ENCODE results near the gene GJB5. TPM values are rescaled to one million over a fixed set of nuclear protein-coding genes. Genes with fewer than 3 reads are reported as not detected.
"Not testable (repeated sequence)": the region's sequence is repeated elsewhere in the genome, so short reads cannot be mapped to it uniquely, and the experiment has no call there.

Gene GJB5
- total RNA-seq, 1 experiment from 2014 or later = not detected

- intact Hi-C loops (cut with micrococcal nuclease; ENCODE audit: unreplicated experiment) = no loop called here
- ChIA-PET CTCF (no interaction called here), POLR2A (no interaction called here)
- H3K9me3 Mint-ChIP-seq (ENCODE audit: unreplicated experiment) = no peaks in the 10 kb centered on the region
- TF ChIP-seq CTCF (IDR thresholded peaks at IDR 0.05; ENCODE audit: insufficient read depth in 1 of 2, low read depth in 1 of 2, low read length in 1 of 2, severe bottlenecking in 1 of 2, unreplicated experiment in 1 of 2) = no peak
- BruUV-seq (replicated peaks) = no TSS peak
- Histone ChIP-seq H3K27me3 (replicated peaks; ENCODE audit: control insufficient read depth, insufficient read depth, low read length) (no peaks in the 10 kb centered on the region), H3K4me3 (ENCODE audit: low read depth, low read length) (no peak overlapping the region), H3K36me3 (ENCODE audit: control insufficient read depth, insufficient read depth, low read length) (no peaks in the 10 kb centered on the region), H3K4me1 (no peaks in the 10 kb centered on the region), H3K9me3 (no peaks in the 10 kb centered on the region)
- H3K36me3 Mint-ChIP-seq (ENCODE audit: insufficient read depth, unreplicated experiment) = no peaks in the 10 kb centered on the region
- no peaks in the 10 kb centered on the region for H3K4me1 Mint-ChIP-seq (ENCODE audit: low read depth, unreplicated experiment)
- H3K4me3 Mint-ChIP-seq (ENCODE audit: unreplicated experiment) = no peak overlapping the region
- H3K27ac Mint-ChIP-seq (ENCODE audit: unreplicated experiment) = no peak overlapping the region
- no peak for DNase-seq
- H3K27me3 Mint-ChIP-seq (ENCODE audit: insufficient read depth, unreplicated experiment) = peaks cover 13% of the 10 kb centered on the region
Measured at GRCh38 chr1:34726861-34727260, 28.0 kb upstream of the GJB5 start.

GRCh38 chr1:34730485-34730884, 24.4 kb upstream of the GJB5 start:
- ChIA-PET CTCF (no interaction called here), POLR2A (no interaction called here)
- no peak for TF ChIP-seq CTCF (IDR thresholded peaks at IDR 0.05; ENCODE audit: insufficient read depth in 1 of 2, low read depth in 1 of 2, low read length in 1 of 2, severe bottlenecking in 1 of 2, unreplicated experiment in 1 of 2)
- Mint-ChIP-seq H3K36me3 (ENCODE audit: insufficient read depth, unreplicated experiment) (no peaks in the 10 kb centered on the region), H3K27me3 (ENCODE audit: insufficient read depth, unreplicated experiment) (peaks cover 10% of the 10 kb centered on the region), H3K9me3 (ENCODE audit: unreplicated experiment) (no peaks in the 10 kb centered on the region), H3K4me1 (ENCODE audit: low read depth, unreplicated experiment) (no peaks in the 10 kb centered on the region), H3K4me3 (ENCODE audit: unreplicated experiment) (no peak overlapping the region), H3K27ac (ENCODE audit: unreplicated experiment) (no peak overlapping the region)
- H3K4me3 ChIP-seq (ENCODE audit: low read depth, low read length) = no peak overlapping the region
- no peaks in the 10 kb centered on the region for H3K27me3 ChIP-seq (replicated peaks; ENCODE audit: control insufficient read depth, insufficient read depth, low read length)
- no peaks in the 10 kb centered on the region for H3K9me3 ChIP-seq
- H3K4me1 ChIP-seq = no peaks in the 10 kb centered on the region
- intact Hi-C loops (cut with micrococcal nuclease; ENCODE audit: unreplicated experiment) = no loop called here
- BruUV-seq (replicated peaks) = no TSS peak
- no peak for DNase-seq
- H3K36me3 ChIP-seq (ENCODE audit: control insufficient read depth, insufficient read depth, low read length) = no peaks in the 10 kb centered on the region

GRCh38 chr1:34732831-34733230, 22.0 kb upstream of the GJB5 start:
- H3K4me3 Mint-ChIP-seq (ENCODE audit: unreplicated experiment); H3K4me1 Mint-ChIP-seq (ENCODE audit: low read depth, unreplicated experiment); BruUV-seq (replicated peaks); CTCF ChIA-PET; POLR2A ChIA-PET; H3K27me3 ChIP-seq (replicated peaks; ENCODE audit: control insufficient read depth, insufficient read depth, low read length); H3K9me3 ChIP-seq; H3K36me3 Mint-ChIP-seq (ENCODE audit: insufficient read depth, unreplicated experiment); H3K27me3 Mint-ChIP-seq (ENCODE audit: insufficient read depth, unreplicated experiment); H3K9me3 Mint-ChIP-seq (ENCODE audit: unreplicated experiment); H3K36me3 ChIP-seq (ENCODE audit: control insufficient read depth, insufficient read depth, low read length); H3K4me1 ChIP-seq; intact Hi-C loops (cut with micrococcal nuclease; ENCODE audit: unreplicated experiment); H3K4me3 ChIP-seq (ENCODE audit: low read depth, low read length); DNase-seq; H3K27ac Mint-ChIP-seq (ENCODE audit: unreplicated experiment): not testable (repeated sequence)

- Mint-ChIP-seq H3K4me1 (ENCODE audit: low read depth, unreplicated experiment) (no peaks in the 10 kb centered on the region), H3K27ac (ENCODE audit: unreplicated experiment) (no peak overlapping the region), H3K27me3 (ENCODE audit: insufficient read depth, unreplicated experiment) (no peaks in the 10 kb centered on the region), H3K9me3 (ENCODE audit: unreplicated experiment) (no peaks in the 10 kb centered on the region), H3K36me3 (ENCODE audit: insufficient read depth, unreplicated experiment) (no peaks in the 10 kb centered on the region), H3K4me3 (ENCODE audit: unreplicated experiment) (no peak overlapping the region)
- intact Hi-C loops (cut with micrococcal nuclease; ENCODE audit: unreplicated experiment) = no loop called here
- Histone ChIP-seq H3K9me3 (no peaks in the 10 kb centered on the region), H3K4me1 (no peaks in the 10 kb centered on the region), H3K4me3 (ENCODE audit: low read depth, low read length) (no peak overlapping the region), H3K36me3 (ENCODE audit: control insufficient read depth, insufficient read depth, low read length) (no peaks in the 10 kb centered on the region), H3K27me3 (replicated peaks; ENCODE audit: control insufficient read depth, insufficient read depth, low read length) (no peaks in the 10 kb centered on the region)
- no peak for TF ChIP-seq CTCF (IDR thresholded peaks at IDR 0.05; ENCODE audit: insufficient read depth in 1 of 2, low read depth in 1 of 2, low read length in 1 of 2, severe bottlenecking in 1 of 2, unreplicated experiment in 1 of 2)
- BruUV-seq (replicated peaks) = no TSS peak
- POLR2A ChIA-PET = no interaction called here
- CTCF ChIA-PET = no interaction called here
- no peak for DNase-seq
Measured at GRCh38 chr1:34736692-34737091, 18.2 kb upstream of the GJB5 start.

GRCh38 chr1:34737236-34737635, 17.6 kb upstream of the GJB5 start:
- H3K4me3 Mint-ChIP-seq (ENCODE audit: unreplicated experiment); H3K9me3 ChIP-seq; intact Hi-C loops (cut with micrococcal nuclease; ENCODE audit: unreplicated experiment); H3K27me3 ChIP-seq (replicated peaks; ENCODE audit: control insufficient read depth, insufficient read depth, low read length); H3K4me1 Mint-ChIP-seq (ENCODE audit: low read depth, unreplicated experiment); H3K27me3 Mint-ChIP-seq (ENCODE audit: insufficient read depth, unreplicated experiment); DNase-seq; H3K36me3 ChIP-seq (ENCODE audit: control insufficient read depth, insufficient read depth, low read length); POLR2A ChIA-PET; H3K36me3 Mint-ChIP-seq (ENCODE audit: insufficient read depth, unreplicated experiment); H3K4me1 ChIP-seq; H3K27ac Mint-ChIP-seq (ENCODE audit: unreplicated experiment); H3K9me3 Mint-ChIP-seq (ENCODE audit: unreplicated experiment); H3K4me3 ChIP-seq (ENCODE audit: low read depth, low read length); BruUV-seq (replicated peaks); CTCF ChIA-PET: not testable (repeated sequence)

All from Caco-2 (cell line).